GM21528 (cell line): Measurements from ENCODE around the gene UBAP2.

ENCODE experiments used
- ATAC-seq: cut with Tn5 transposase; IDR thresholded peaks from one replicate; pipeline ENCODE4 v1.9.1; 2021; ENCODE audit warnings: mild to moderate bottlenecking, moderate library complexity; ENCODE audit not compliant: unreplicated experiment, low FRiP score

UBAP2 gene, protein sequence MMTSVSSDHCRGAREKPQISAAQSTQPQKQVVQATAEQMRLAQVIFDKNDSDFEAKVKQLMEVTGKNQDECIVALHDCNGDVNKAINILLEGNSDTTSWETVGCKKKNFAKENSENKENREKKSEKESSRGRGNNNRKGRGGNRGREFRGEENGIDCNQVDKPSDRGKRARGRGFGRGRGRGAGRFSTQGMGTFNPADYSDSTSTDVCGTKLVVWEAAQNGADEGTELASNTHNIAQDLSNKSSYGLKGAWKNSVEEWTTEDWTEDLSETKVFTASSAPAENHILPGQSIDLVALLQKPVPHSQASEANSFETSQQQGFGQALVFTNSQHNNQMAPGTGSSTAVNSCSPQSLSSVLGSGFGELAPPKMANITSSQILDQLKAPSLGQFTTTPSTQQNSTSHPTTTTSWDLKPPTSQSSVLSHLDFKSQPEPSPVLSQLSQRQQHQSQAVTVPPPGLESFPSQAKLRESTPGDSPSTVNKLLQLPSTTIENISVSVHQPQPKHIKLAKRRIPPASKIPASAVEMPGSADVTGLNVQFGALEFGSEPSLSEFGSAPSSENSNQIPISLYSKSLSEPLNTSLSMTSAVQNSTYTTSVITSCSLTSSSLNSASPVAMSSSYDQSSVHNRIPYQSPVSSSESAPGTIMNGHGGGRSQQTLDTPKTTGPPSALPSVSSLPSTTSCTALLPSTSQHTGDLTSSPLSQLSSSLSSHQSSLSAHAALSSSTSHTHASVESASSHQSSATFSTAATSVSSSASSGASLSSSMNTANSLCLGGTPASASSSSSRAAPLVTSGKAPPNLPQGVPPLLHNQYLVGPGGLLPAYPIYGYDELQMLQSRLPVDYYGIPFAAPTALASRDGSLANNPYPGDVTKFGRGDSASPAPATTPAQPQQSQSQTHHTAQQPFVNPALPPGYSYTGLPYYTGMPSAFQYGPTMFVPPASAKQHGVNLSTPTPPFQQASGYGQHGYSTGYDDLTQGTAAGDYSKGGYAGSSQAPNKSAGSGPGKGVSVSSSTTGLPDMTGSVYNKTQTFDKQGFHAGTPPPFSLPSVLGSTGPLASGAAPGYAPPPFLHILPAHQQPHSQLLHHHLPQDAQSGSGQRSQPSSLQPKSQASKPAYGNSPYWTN

GRCh38 chr9:34048727-34049629 lies at the start of gene UBAP2:
UBAP2 (minus strand) TSS chr9:34048887; CDS start chr9:34017148, 31,739 bp downstream.
- peak; percentile 84 for ATAC-seq

DNA sequence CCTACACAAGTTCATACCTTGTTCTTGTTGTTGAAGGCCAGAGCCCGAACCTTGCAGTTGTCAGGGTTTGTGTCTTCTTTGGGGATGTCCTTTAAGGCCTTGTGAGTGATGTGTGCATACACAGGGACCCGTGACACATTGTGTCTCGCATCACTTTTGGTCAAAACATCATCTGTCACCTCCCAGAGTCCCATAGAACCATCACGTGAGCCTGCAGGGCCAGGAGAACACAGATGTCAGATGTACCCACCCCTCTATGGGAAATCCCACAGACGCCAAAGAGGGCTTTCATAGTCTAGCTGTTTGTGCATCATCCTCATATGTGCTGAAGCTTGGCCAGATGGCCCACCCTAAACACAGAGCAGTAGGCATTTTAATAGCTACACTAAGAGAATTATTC lies 49.6 kb upstream of the UBAP2 start:
- ATAC-seq, result no peak

DNA sequence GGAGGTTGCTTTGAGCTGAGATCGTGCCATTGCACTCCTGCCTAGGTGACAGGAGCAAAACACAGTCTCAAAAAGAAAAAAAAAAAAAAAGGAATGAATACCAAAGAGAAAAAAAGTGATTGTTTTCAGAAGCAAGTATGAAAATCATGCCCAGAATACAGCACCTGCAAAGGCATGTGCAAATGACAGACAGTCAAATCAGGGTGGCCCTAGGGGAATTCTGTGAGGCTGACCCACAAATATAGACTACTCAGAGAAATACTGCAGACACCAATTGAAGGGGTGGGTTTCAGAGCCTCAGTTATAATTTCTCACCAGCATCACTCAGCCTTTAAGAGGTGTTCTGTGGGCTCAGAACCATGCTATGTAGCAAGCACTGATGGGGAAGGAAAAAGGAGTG lies 49.2 kb upstream of the UBAP2 start:
- ATAC-seq, result no peak

DNA sequence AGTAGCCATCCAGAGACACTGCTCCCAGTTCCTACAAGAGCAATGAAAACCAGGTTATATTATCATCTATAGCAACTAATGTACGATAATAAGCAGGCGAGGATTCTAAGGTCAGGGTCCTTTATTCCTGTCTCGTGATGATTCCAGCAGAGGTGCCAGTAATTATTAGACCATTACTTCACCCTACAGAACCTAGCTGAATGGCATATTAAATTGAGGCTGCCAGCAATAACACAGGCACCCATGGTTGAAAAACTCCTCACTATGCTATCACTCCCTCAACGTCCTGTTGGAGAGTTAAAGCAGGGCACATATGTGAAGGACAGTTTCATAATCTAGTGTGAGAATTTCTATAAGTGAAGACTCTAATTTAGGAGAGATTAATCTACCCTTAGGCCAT lies 48.1 kb upstream of the UBAP2 start:
- no peak for ATAC-seq

- no peak for ATAC-seq
Observed at GRCh38 chr9:34093578-34093977, 44.9 kb upstream of the UBAP2 start.

DNA sequence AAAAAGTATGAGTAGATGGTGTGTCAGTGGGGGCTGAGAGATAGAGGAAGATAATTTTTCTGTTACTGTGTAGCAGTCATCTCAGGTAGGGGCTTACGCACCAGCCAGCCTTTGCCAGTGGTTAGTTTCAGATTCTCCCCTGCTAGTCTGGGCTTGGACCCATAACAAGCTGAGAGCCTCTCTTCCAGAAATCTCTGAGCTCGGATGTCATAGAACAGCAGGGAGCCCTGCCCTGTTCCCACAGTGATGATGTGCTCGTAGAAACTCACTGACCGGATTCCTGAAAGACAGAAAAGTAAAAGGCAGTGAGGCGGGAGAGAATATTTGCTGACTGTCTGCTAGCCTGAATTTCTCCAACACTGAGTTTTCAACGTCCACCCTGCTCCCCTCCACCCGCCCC lies 40.6 kb upstream of the UBAP2 start:
- no peak for ATAC-seq

DNA sequence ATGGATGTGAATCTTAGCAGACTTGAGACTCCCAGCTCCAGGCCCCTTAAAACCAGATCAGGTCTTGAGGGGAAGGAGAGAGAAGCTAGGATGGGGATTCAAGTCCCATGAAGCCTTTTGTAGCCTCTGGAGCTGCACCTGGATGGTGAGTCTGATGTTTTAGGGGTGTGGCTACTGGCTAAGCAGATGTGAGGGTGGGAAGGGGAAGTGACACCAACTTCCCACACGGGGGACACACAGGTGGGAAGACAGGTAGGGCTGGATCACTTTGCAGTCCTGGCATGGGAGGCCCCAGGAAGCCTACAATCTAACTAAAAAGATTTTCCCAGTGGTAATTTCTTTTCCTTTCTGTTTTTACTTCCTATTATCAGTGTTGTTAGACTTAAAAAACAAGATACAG lies 38.7 kb upstream of the UBAP2 start:
- no peak for ATAC-seq

DNA sequence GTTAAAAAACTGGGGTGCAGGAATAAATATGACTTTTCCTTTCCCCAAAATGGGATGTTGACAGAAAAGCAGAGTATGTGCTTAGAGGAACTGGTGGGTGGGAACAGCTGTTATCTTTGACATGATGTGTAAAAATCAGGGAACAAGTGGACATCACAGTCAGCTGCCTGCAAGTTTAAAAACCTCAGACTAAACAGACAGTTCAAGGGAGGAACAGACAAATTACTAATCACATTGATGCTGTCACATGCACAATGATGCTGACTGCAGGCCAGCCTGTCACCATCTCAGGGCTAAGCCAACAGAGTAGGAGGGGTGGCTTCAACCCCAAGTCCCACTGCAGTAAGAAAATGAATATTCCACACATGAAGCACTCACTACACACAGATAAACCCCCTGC lies 38.2 kb upstream of the UBAP2 start:
- ATAC-seq, result no peak

DNA sequence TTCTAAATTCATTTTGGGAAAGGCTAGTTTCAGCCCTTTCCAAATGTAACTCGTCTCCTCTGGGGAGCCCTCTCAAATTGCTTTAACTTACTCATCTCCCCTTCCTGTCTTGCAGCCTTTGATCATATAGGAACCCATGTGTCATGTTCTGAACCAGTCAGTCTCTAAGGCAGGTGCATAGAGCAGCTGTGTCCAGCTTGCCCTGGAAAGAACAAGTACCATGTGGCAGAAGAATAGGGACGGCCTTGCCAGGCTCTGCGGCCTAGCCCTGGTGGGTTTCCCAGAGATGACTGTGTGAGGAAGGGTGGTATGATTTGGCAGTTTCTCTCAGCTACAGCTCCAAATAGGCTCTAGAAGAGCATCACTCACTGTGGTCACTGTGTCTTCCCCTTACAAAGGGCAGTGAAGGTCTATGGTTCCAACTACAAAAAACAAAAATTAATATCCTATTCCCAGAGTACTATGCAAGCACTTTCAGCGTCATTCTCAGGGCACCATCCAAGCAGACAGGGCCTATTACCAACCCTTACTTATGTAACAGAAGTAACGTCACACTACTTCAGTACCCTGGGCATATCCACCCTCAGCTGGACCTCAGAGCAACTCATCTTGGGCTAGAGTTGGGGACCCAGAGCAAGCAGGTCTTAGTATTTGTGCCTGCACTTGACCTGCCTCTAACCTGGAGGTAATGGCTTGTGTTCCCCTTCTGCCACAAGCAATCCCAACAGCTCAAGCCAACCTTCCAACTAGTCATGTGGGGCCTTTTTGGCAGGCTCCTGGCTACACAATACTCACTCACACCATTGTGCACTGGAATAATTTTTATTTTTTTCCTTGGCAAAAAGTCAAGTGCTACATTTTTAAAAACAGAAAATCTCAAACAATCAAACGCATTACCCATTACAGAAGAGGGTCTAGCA lies 37.2 kb upstream of the UBAP2 start:
- ATAC-seq, result no peak

DNA sequence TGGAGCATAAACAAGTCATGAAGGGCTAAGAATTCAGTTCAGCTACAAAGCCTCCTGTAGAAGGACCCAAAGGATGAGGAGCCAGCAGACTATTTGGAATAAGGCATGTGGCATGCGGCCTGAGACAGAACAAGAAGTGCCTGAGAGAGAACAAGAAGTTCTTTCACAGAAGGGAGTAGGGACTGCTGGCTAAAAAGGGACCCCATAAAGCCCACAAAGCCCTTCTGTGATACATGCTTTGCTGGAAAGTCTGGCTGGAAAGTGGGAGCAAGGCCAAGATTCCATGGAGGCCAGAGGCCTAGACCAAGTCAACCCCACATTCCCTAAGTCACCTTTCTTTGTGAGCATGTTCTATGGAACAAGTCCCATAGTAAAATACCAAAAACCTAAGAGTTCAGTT lies 35.9 kb upstream of the UBAP2 start:
- no peak for ATAC-seq

DNA sequence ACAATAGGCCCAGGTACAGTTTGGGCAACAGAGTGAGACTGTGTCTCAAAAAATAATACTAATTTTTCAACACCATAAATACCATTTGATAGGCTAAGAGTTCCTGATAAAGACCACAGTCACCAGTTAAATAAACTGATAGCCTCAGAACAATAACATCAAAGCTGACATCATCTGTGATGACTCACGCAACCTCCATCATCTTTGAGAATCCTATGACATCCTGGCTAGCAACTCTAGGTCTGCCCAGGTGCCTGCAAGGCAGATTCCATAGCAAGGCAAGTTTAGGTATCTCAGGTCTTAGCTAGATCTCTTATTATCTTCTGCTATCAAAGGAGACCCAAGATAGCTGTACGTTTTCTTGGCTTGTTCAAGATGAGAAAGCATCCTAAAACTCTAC lies 30.5 kb upstream of the UBAP2 start:
- ATAC-seq, result no peak

- ATAC-seq, result no peak
Observed at GRCh38 chr9:34072868-34073590, 24.3 kb upstream of the UBAP2 start.

GRCh38 chr9:34072410-34072809 lies 23.7 kb upstream of the UBAP2 start:
- no peak for ATAC-seq

DNA sequence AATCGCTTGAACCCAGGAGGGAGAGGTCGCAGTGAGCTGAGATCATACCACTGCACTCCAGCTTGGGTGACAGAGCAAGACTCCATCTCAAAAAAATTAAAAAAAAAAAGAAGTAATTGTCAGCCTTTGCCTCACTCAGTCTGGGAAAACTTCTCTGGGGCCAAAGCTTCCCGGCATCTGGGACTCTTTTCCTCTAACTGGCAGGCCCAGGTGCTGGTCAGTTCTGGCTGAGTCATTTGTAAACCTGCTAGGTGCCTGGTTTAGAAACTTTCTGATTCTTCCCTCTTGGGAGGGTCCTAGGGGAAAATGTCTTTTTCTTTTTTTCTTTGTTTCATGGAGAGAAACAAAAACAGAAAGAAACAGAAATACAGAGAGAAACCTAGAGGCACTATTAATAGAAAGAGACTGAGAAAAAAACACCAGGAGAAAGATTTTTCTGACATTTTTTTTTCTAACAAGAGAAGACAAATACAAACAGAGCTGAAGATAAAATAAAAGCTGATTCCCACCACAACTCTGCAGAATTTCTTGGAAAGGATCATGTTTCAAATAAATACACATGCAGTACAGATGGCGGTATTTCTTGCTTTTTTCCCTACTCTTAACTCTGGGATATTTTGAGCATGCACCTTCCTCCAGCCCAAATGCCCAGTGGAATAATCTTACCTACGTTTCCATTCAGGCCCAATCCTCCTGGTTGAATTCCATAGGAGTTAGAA lies 22.1 kb upstream of the UBAP2 start:
- ATAC-seq, result no peak

GRCh38 chr9:34069831-34070230 lies 21.1 kb upstream of the UBAP2 start:
- no peak for ATAC-seq

DNA sequence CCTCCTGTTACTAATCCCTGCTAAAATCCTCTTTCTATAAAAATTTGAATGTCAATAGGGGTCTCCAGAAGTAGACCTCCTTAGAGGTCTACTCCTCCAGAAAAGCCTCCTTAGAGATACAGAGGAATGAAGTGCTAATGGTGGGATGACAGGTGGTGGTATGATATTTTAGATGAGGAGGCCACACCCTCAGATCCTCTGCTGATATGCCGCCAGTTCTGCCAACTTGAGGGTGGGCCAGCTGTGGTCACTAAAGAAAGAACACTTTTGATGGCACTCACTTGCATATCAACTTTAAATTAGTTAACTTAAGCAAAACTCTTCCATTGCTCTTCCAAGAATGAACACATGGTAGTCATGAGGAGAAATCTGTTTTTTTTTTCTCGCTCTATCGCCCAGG lies 16.9 kb upstream of the UBAP2 start:
- no peak for ATAC-seq

GRCh38 chr9:34059954-34060353 lies 11.3 kb upstream of the UBAP2 start:
- no peak for ATAC-seq

GRCh38 chr9:34059281-34059680 lies 10.6 kb upstream of the UBAP2 start:
- no peak for ATAC-seq
